ENCODE data around the gene ZNF391.

The ZNF391 gene

GRCh38 chr6:27441001-27441400, 52.4 kb downstream of the ZNF391 start:
- no peaks in the 10 kb centered on the region for H3K36me3 Mint-ChIP-seq (ENCODE audit: low read depth)
- no peak overlapping the region for H3K27ac Mint-ChIP-seq
- H3K4me1 Mint-ChIP-seq (ENCODE audit: low read depth) = no peaks in the 10 kb centered on the region
- H3K27me3 Mint-ChIP-seq = no peaks in the 10 kb centered on the region
- peaks cover 28% of the 10 kb centered on the region for H3K9me3 Mint-ChIP-seq
- intact Hi-C loops (cut with micrococcal nuclease) = no loop called here
- H3K4me3 Mint-ChIP-seq = no peak overlapping the region

- Mint-ChIP-seq H3K36me3 (ENCODE audit: low read depth) (no peaks in the 10 kb centered on the region), H3K4me3 (no peak overlapping the region), H3K27me3 (no peaks in the 10 kb centered on the region), H3K9me3 (peaks cover 12% of the 10 kb centered on the region), H3K27ac (no peak overlapping the region), H3K4me1 (ENCODE audit: low read depth) (no peaks in the 10 kb centered on the region)
- intact Hi-C loops (cut with micrococcal nuclease) = no loop called here
Measured at GRCh38 chr6:27442932-27443331, 54.4 kb downstream of the ZNF391 start.

GRCh38 chr6:27448456-27448855, 59.9 kb downstream of the ZNF391 start:
- no peak overlapping the region for H3K27ac Mint-ChIP-seq
- H3K4me3 Mint-ChIP-seq = no peak overlapping the region
- H3K36me3 Mint-ChIP-seq (ENCODE audit: low read depth) = peaks cover 37% of the 10 kb centered on the region
- H3K9me3 Mint-ChIP-seq = peaks cover 28% of the 10 kb centered on the region
- no peaks in the 10 kb centered on the region for H3K27me3 Mint-ChIP-seq
- H3K4me1 Mint-ChIP-seq (ENCODE audit: low read depth) = no peaks in the 10 kb centered on the region
- intact Hi-C loops (cut with micrococcal nuclease) = no loop called here

- H3K36me3 Mint-ChIP-seq (ENCODE audit: low read depth) = peaks cover 70% of the 10 kb centered on the region
- H3K4me1 Mint-ChIP-seq (ENCODE audit: low read depth) = no peaks in the 10 kb centered on the region
- no peak overlapping the region for H3K27ac Mint-ChIP-seq
- intact Hi-C loops (cut with micrococcal nuclease) = no loop called here
- H3K27me3 Mint-ChIP-seq = no peaks in the 10 kb centered on the region
- no peak overlapping the region for H3K4me3 Mint-ChIP-seq
- H3K9me3 Mint-ChIP-seq = peaks cover 62% of the 10 kb centered on the region
Measured at GRCh38 chr6:27451660-27452390, 63.3 kb downstream of the ZNF391 start.

- no peak overlapping the region for H3K27ac Mint-ChIP-seq
- peaks cover 77% of the 10 kb centered on the region for H3K36me3 Mint-ChIP-seq (ENCODE audit: low read depth)
- H3K9me3 Mint-ChIP-seq = peaks cover 68% of the 10 kb centered on the region
- intact Hi-C loops (cut with micrococcal nuclease) = no loop called here
- H3K4me1 Mint-ChIP-seq (ENCODE audit: low read depth) = no peaks in the 10 kb centered on the region
- no peaks in the 10 kb centered on the region for H3K27me3 Mint-ChIP-seq
- no peak overlapping the region for H3K4me3 Mint-ChIP-seq
Measured at GRCh38 chr6:27452496-27452897, 63.9 kb downstream of the ZNF391 start.
